AG09309 (cell line): ENCODE data around the gene PKIG.

ENCODE experiments used
- DNase-seq: peaks from one replicate; pipeline ENCODE4 v3.0.0-alpha.2; 2010; ENCODE audit warnings: low read depth
- H3K4me3 ChIP-seq: 2 replicates; pipeline ENCODE4 v1.5.1; 2011; ENCODE audit warnings: mild to moderate bottlenecking, low read depth, low read length, moderate library complexity; ENCODE audit not compliant: control insufficient read depth
- TF ChIP-seq, protein P1 (sequence below): IDR thresholded peaks from 2 replicates; pipeline ENCODE4 v1.5.1; 2011; ENCODE audit warnings: mild to moderate bottlenecking, low read depth, low read length, inconsistent platforms; ENCODE audit not compliant: insufficient read depth, control insufficient read depth; ENCODE audit errors: missing control alignments

The PKIG gene

DNA sequence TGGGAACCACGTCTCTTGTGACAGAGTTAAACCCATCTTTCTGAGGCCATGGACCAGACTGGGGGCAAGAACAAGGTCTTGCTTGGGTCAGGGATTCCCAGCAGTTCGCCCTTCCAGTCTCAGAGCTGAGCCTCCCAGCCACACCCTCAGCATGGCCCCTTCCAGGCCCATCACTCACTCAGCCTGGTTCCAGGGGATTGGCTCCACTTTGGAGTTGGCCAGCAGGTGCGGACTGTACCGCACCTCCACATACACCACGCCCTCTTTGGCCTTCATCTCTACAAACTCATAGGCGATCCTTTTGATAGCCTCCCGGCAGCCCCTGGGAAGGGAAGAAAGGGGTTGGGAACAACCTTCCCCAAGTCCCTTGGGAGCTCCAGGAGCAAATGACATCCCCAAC is 43.9 kb downstream of the PKIG start:
- TF ChIP-seq, protein P1, sequence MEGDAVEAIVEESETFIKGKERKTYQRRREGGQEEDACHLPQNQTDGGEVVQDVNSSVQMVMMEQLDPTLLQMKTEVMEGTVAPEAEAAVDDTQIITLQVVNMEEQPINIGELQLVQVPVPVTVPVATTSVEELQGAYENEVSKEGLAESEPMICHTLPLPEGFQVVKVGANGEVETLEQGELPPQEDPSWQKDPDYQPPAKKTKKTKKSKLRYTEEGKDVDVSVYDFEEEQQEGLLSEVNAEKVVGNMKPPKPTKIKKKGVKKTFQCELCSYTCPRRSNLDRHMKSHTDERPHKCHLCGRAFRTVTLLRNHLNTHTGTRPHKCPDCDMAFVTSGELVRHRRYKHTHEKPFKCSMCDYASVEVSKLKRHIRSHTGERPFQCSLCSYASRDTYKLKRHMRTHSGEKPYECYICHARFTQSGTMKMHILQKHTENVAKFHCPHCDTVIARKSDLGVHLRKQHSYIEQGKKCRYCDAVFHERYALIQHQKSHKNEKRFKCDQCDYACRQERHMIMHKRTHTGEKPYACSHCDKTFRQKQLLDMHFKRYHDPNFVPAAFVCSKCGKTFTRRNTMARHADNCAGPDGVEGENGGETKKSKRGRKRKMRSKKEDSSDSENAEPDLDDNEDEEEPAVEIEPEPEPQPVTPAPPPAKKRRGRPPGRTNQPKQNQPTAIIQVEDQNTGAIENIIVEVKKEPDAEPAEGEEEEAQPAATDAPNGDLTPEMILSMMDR: no peak
- no peak overlapping the region for H3K4me3 ChIP-seq
- DNase-seq: no peak

- no peak for DNase-seq
- H3K4me3 ChIP-seq: no peak overlapping the region
- TF ChIP-seq, protein P1: no peak
Measured at GRCh38 chr20:44627364-44628010, 45.1 kb downstream of the PKIG start.

- TF ChIP-seq, protein P1: no peak
- DNase-seq: no peak
- no peak overlapping the region for H3K4me3 ChIP-seq
Measured at GRCh38 chr20:44629017-44629385, 46.6 kb downstream of the PKIG start.

DNA sequence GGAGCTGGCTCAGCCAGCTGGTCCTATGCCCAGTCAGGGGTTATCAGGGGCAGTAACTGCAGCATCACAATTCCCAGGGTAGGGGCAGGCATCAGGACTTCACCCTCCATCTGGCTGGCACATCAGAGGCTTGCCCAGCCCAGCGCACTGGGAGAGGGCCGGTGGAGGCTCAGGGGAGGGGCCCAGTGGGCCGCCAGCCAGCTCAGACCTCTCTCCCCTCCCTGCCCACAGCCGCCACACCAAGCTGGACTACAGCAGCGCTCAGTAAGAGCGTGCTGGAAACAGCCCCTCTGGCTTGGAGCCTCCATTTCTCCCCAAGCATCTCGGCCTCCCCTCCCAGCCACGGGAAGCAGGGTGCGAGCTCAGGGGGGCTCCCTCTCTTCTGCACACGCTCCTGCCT is 47.2 kb downstream of the PKIG start:
- no peak for DNase-seq
- TF ChIP-seq, protein P1: no peak

DNA sequence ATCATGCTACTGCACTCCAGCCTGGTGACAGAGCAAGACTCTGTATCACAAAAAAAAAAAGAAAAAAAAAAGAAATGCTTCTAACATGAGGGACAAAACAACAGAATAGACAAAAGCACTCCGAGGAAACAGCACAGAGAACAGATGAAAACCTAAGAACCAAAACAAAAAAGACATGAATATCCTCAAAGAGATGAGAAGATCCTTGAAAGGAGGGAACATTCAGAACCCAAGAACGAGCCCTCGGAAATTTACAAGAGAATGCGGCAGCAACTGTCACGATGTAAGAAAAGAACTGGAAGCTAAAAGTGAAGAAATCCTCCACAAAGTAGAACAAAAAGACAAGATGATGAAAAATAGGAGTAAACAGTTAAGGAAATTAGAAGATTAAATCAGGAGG is 47.9 kb downstream of the PKIG start:
- TF ChIP-seq, protein P1: no peak
- DNase-seq: no peak
- H3K4me3 ChIP-seq: no peak overlapping the region

More for the DNA sequence above, 47.2 kb downstream of the PKIG start:
- H3K4me3 ChIP-seq: no peak overlapping the region

GRCh38 chr20:44632103-44632752 is 49.8 kb downstream of the PKIG start:
- TF ChIP-seq, protein P1: no peak
- DNase-seq: no peak

More at GRCh38 chr20:44632103-44632752, 49.8 kb downstream of the PKIG start:
- no peak overlapping the region for H3K4me3 ChIP-seq
